ENCODE data around the gene TBC1D12. TPM values are rescaled to one million over a fixed set of nuclear protein-coding genes. Genes with fewer than 3 reads are reported as not detected.
A peak's percentile ranks its signal among the peaks of the same experiment; 100 is the strongest.

TBC1D12 gene
- total and polyA plus RNA-seq, 8 donors = 4.1 to 163 (median 12.9) TPM

DNA sequence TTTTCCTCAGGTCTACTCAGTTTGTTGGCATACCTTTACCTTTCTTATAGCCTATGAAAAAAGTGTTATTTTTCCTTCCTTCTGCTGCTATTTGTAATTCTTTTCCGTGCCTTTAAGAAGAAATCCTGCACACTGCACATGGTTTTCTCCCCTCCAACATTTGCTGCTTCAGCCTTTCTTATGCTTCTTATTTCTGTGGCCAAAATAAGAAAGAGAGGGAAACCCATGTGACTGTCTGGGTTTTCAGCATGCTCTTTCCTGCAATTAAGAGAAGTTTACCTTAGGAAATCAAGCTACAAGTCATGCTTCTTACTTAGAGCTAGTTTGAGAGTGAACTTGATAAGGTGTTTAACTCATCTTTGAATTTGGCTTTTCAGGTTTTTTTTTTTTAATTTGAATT lies 11.0 kb downstream of the TBC1D12 start:
- H3K27me3 ChIP-seq = no peaks in the 10 kb centered on the region
- no peaks in the 10 kb centered on the region for H3K9me3 ChIP-seq
- H3K4me1 ChIP-seq = peaks cover 0 to 36% (median 12%) of the 10 kb centered on the region in 4 donors
- intact Hi-C loops (cut with DNase I; ENCODE audit: low total_unique reads) = no loop called here
- WGBS, 5 donors = 41 to 60% (median 54%) methylated on average over 1 of the region's 1 CpG
- no peak overlapping the region for H3K27ac ChIP-seq
- DNase-seq = peak in 1 of 2 donors; percentile 22
- no peak overlapping the region for H3K4me3 ChIP-seq
- TF ChIP-seq POLR2AphosphoS5 (IDR thresholded peaks at IDR 0.05) = no peak
- TF ChIP-seq EP300 (IDR thresholded peaks at IDR 0.05) = no peak
- TF ChIP-seq, protein P1, sequence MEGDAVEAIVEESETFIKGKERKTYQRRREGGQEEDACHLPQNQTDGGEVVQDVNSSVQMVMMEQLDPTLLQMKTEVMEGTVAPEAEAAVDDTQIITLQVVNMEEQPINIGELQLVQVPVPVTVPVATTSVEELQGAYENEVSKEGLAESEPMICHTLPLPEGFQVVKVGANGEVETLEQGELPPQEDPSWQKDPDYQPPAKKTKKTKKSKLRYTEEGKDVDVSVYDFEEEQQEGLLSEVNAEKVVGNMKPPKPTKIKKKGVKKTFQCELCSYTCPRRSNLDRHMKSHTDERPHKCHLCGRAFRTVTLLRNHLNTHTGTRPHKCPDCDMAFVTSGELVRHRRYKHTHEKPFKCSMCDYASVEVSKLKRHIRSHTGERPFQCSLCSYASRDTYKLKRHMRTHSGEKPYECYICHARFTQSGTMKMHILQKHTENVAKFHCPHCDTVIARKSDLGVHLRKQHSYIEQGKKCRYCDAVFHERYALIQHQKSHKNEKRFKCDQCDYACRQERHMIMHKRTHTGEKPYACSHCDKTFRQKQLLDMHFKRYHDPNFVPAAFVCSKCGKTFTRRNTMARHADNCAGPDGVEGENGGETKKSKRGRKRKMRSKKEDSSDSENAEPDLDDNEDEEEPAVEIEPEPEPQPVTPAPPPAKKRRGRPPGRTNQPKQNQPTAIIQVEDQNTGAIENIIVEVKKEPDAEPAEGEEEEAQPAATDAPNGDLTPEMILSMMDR (IDR thresholded peaks at IDR 0.05) = no peak
- TF ChIP-seq POLR2A (IDR thresholded peaks at IDR 0.05) = no peak
- no peaks in the 10 kb centered on the region for H3K36me3 ChIP-seq

DNA sequence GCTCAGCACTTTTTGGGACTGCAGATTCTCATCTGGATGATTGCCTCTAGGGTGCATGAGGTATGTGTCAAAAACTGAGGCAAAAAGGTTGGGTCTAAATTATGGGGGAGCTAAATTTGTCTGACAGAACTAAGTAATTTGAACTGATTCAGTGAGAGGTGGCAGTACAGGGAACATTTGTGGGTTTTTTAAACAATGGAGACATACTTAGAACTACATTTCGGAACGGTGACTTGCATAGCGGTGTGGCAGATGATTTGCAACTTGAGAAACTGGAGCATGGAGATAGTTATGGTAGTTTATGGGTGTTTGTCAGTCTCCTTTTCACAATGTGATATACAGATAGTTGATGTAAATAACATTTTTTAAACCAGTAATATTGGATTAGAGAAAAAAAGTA lies 14.6 kb downstream of the TBC1D12 start:
- Histone ChIP-seq H3K4me1 (peaks cover 0 to 29% (median 10%) of the 10 kb centered on the region in 4 donors), H3K36me3 (no peaks in the 10 kb centered on the region), H3K27me3 (no peaks in the 10 kb centered on the region), H3K9me3 (no peaks in the 10 kb centered on the region), H3K4me3 (no peak overlapping the region), H3K27ac (no peak overlapping the region)
- TF ChIP-seq EP300 (IDR thresholded peaks at IDR 0.05) = no peak
- TF ChIP-seq, protein P1 (IDR thresholded peaks at IDR 0.05) = no peak
- no peak for TF ChIP-seq POLR2AphosphoS5 (IDR thresholded peaks at IDR 0.05)
- TF ChIP-seq POLR2A (IDR thresholded peaks at IDR 0.05) = no peak
- no peak for DNase-seq
- intact Hi-C loops (cut with DNase I; ENCODE audit: low total_unique reads) = no loop called here
- 80 to 88% (median 84%) methylated on average over 3 of the region's 3 CpGs for WGBS, 5 donors

DNA sequence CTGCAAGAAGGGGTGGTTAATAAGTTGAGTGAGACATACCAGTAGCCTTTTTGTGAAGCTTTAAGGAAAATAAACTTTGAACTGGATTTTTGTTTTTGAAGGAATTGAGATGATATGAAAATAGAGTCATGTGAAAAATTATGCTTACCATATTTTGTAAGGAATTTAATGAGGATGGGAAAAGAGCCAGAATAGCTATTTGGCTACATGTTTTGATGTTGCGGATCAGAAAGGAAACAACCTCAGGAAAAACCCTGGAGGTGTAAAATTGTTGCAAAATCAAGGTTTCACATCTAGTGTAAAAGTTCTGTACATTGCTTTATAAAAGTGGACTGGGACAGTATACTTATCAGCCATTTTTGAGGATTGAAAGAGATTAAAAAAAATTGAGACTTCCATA lies 15.0 kb downstream of the TBC1D12 start:
- H3K27ac ChIP-seq = no peak overlapping the region
- no peak for TF ChIP-seq EP300 (IDR thresholded peaks at IDR 0.05)
- TF ChIP-seq POLR2AphosphoS5 (IDR thresholded peaks at IDR 0.05) = no peak
- TF ChIP-seq, protein P1 (IDR thresholded peaks at IDR 0.05) = no peak
- TF ChIP-seq POLR2A (IDR thresholded peaks at IDR 0.05) = no peak
- no peaks in the 10 kb centered on the region for H3K36me3 ChIP-seq
- WGBS, 5 donors = 63 to 94% (median 89%) methylated on average over 1 of the region's 1 CpG
- no peaks in the 10 kb centered on the region for H3K27me3 ChIP-seq
- H3K9me3 ChIP-seq = no peaks in the 10 kb centered on the region
- intact Hi-C loops (cut with DNase I; ENCODE audit: low total_unique reads) = no loop called here
- H3K4me3 ChIP-seq = no peak overlapping the region
- peaks cover 0 to 29% (median 12%) of the 10 kb centered on the region in 4 donors for H3K4me1 ChIP-seq
- DNase-seq = no peak

DNA sequence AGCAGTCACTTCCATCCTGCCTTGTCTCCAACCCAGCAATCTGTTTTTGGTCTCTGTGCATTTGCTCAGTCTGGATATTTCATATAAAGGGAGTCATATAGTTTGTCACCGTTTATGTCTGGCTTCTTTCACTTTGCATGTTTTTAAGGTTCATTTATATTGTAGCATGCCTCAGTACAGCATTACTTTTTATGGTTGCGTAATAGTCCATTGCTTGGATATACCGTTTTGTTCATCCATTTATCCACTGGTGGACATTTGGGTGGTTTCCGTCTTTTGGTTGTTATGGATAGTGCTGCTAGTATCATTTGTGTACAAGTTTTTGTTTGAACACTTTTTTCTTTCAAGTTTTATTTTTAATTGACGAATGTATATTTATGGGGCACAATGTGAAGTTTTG lies 18.2 kb downstream of the TBC1D12 start:
- peaks cover 0 to 3% (median 0%) of the 10 kb centered on the region in 4 donors for H3K9me3 ChIP-seq
- no peaks in the 10 kb centered on the region for H3K27me3 ChIP-seq
- intact Hi-C loops (cut with DNase I; ENCODE audit: low total_unique reads) = no loop called here
- no peak overlapping the region for H3K4me3 ChIP-seq
- WGBS, 5 donors = 94 to 98% (median 96%) methylated on average over 5 of the region's 5 CpGs
- H3K4me1 ChIP-seq = peaks cover 0 to 21% (median 10%) of the 10 kb centered on the region in 4 donors
- TF ChIP-seq POLR2AphosphoS5 (IDR thresholded peaks at IDR 0.05) = no peak
- TF ChIP-seq, protein P1 (IDR thresholded peaks at IDR 0.05) = no peak
- no peak for TF ChIP-seq EP300 (IDR thresholded peaks at IDR 0.05)
- TF ChIP-seq POLR2A (IDR thresholded peaks at IDR 0.05) = no peak
- no peak overlapping the region for H3K27ac ChIP-seq
- DNase-seq = no peak
- H3K36me3 ChIP-seq = no peaks in the 10 kb centered on the region

Measured in stomach (tissue), 9 donors.